H1 (cell line): Measurements from ENCODE around the gene ARTN. TPM values are rescaled to one million over a fixed set of nuclear protein-coding genes. Genes with fewer than 3 reads are reported as not detected.

Experiments
- ASH2L ChIP-seq: fragments of 200-600, 300-600 bp; sonication (generic); IDR thresholded peaks from one replicate; pipeline ENCODE4 v1.7.1; 2017; ENCODE audit warnings: low read length
- CREB1 ChIP-seq: IDR thresholded peaks from 2 replicates; pipeline ENCODE4 v1.6.1; 2012; ENCODE audit warnings: inconsistent platforms
- EZH2 ChIP-seq: fragments of 200-600 bp; sonication (generic); IDR thresholded peaks from 2 replicates; pipeline ENCODE4 v1.7.1; 2012; ENCODE audit warnings: low read depth, mild to moderate bottlenecking, moderate library complexity, low read length, inconsistent platforms; ENCODE audit not compliant: severe bottlenecking
- HDAC2 ChIP-seq, 2 experiments: fragments of 300-600 bp in 1 of 2; sonication (generic) in 1 of 2; IDR thresholded peaks; 2 replicates each; pipeline ENCODE4 v1.6.1; 2011 to 2012; ENCODE audit warnings: low read depth in 2 of 2, low read length in 2 of 2, mild to moderate bottlenecking in 2 of 2, moderate library complexity in 2 of 2, borderline replicate concordance in 1 of 2, inconsistent platforms in 1 of 2
- HDAC6 ChIP-seq: IDR thresholded peaks from one replicate; pipeline ENCODE4 v1.7.1; 2012; ENCODE audit warnings: low read depth, mild to moderate bottlenecking, inconsistent platforms, low read length, moderate library complexity
- JUND ChIP-seq: IDR thresholded peaks from 2 replicates; pipeline ENCODE4 v1.6.1; 2011; ENCODE audit warnings: mild to moderate bottlenecking, improper control_type of control experiment, low read length
- RAD21 ChIP-seq, 2 experiments: IDR thresholded peaks in 1 of 2; conservative IDR thresholded peaks in 1 of 2; 2 replicates each; pipeline ENCODE4 v1.6.1; 2011; ENCODE audit warnings: low read depth in 2 of 2, low read length in 2 of 2, improper control_type of control experiment in 1 of 2, inconsistent platforms in 1 of 2, mild to moderate bottlenecking in 1 of 2, moderate library complexity in 1 of 2
- SAP30 ChIP-seq: fragments of 300-600 bp; sonication (generic); IDR thresholded peaks from 2 replicates; pipeline ENCODE4 v1.7.1; 2012; ENCODE audit warnings: low read length, moderate library complexity, mild to moderate bottlenecking, inconsistent platforms; ENCODE audit not compliant: insufficient read depth, insufficient replicate concordance
- TAF1 ChIP-seq: IDR thresholded peaks from 2 replicates; pipeline ENCODE4 v1.6.1; 2011; ENCODE audit warnings: mild to moderate bottlenecking, low read depth, low read length
- YY1 ChIP-seq: IDR thresholded peaks from 2 replicates; pipeline ENCODE4 v1.6.1; 2011; ENCODE audit warnings: low read depth, mild to moderate bottlenecking, low read length
- polyA plus RNA-seq, 7 experiments: library from polyadenylated mRNA; depleted of rRNA in 3 of 7; stranded (reverse) in 5 of 7; unstranded in 2 of 7; fragments of >200 nt in 5 of 7; fragments of 200-250 nt in 2 of 7; gene quantifications; 1 replicate in 5 of 7; 2 replicates in 1 of 7; 4 replicates in 1 of 7; pipeline versions ENCODE4 v1.2.1 to v1.2.3, GENCODE V29; 2011 to 2013; ENCODE audit warnings: missing spikeins in 2 of 7, mixed read lengths in 2 of 7
- total RNA-seq: library from RNA; stranded (reverse); fragmentation: NEBNext Ultra II Directional; extraction: Animal tissue kit (Norgen Biotek cat#: 25700); gene quantifications from 2 replicates; pipeline ENCODE4 v1.2.1, GENCODE V29; 2021

The ARTN gene
- total and polyA plus RNA-seq, 2 of the 8 experiments (the other 6 are each of a cell fraction or from before 2014, with no cell fraction given), result 13.5 to 22.7 TPM

- TF ChIP-seq HDAC6 (no peak), CREB1 (peak; percentile 98), EZH2 (no peak), YY1 (peak; percentile 52; the same call in 1 of the 2 replicates), ASH2L (peak; percentile 78), HDAC2 (IDR thresholded peaks at IDR 0.05; ENCODE audit: borderline replicate concordance in 1 of 2, low read depth in 2 of 2, low read length in 2 of 2) (0 out of 4 replicates have a peak, but pooled peaks of 1 of the 2 experiments have one; percentile 34), JUND (no peak), SAP30 (no peak), TAF1 (peak; percentile 72; the same call in 1 of the 2 replicates), RAD21 (IDR thresholded peaks at IDR 0.05 in 1 of 2, conservative IDR thresholded peaks at IDR 0.05 in 1 of 2; ENCODE audit: low read depth in 2 of 2, low read length in 2 of 2) (no peak)
- TF ChIP-seq, all 59 proteins: peak for 20
Observed at GRCh38 chr1:43974443-43975248, 41.0 kb downstream of the ARTN start, which contains the start of gene ATP6V0B (continued).
